Activated effector memory CD4-positive, alpha-beta T cell treated with Interleukin-2 at 50 U/mL for 16 hours (primary cell): ENCODE measurements around the gene KLK7.

ENCODE experiments used
- DNase-seq: peaks from one replicate; pipeline ENCODE4 v3.0.0-alpha.2; 2020

Gene KLK7

DNA sequence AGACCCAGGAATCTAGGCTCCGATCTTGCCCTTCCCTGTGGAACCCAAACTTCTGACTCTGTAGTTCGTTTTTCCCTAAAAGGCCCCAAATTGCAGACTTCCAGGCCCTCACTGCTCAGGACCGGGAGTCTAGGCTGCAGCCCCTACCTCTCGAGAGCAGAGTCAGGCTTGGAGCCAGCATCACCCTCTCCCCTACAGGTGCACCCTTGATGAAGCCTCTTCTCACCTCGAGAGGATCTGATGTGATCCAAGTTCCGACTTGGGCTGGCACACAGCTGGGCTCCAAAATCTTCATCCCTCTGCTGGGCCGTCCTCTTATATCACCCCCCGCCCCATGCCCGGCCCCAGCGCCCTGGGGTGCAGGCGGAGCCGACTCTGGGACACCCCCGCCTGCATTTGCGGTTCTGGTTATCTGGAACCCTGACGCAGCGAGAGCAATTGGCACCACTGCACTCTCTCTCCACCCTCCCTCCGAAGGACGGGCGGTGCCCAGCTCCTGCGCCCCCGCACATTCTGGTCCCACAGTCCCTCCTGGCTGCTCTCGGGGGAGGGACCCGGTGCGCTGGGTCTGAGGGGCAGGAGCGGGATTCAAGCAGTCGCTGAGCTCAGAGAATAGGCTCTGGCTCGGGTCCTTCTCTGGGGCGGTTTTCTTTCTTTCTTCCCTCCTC is at the start of gene KLK7:
Gene KLK7, minus strand, starts transcription at position 293 of the 668 bp plus-strand sequence. CDS start 1,518 bp downstream, outside the sequence.
- DNase-seq = no peak

DNA sequence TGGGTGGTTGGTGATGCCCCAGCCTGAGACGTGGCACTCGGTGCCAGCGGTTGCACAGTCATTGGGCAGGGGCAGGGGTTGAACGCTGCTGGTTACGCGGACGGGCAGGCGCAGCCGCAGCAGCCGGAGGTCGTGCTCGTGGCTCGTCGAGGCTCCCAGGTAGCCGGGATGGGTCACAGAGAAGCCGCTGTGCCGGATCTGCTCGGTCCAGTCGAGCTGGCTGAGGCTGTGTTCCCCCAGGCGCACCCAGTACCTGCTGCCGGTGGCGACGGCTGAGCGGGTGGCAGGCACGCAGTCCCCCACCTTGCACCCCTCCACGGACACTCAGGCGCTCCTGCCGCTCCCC is 48.1 kb upstream of the KLK7 start:
- no peak for DNase-seq

GRCh38 chr19:51031220-51031879 is 47.6 kb upstream of the KLK7 start:
- no peak for DNase-seq

DNA sequence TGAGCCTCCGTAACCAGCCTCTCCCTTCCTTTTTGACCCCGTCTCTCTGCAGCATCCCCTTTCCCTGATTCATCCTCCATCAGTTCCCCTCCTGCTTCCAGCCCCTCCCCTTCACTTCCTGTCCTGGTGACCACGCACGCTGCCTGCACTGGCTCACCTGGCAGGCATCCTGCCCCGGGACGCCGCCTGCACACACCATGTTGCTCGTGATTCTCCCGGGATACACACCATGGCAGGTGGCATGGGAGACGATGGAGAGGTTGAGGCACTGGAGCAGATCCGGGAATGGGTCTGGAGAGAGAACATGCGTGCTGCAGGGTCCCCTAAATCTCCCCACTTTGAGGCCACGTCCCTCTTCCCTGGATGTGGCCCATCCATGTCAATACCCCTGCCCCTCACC is 46.9 kb upstream of the KLK7 start:
- DNase-seq = no peak

- DNase-seq = no peak
Measured at GRCh38 chr19:51029718-51030117, 46.0 kb upstream of the KLK7 start.

- no peak for DNase-seq
Measured at GRCh38 chr19:51027873-51028272, 44.2 kb upstream of the KLK7 start.

DNA sequence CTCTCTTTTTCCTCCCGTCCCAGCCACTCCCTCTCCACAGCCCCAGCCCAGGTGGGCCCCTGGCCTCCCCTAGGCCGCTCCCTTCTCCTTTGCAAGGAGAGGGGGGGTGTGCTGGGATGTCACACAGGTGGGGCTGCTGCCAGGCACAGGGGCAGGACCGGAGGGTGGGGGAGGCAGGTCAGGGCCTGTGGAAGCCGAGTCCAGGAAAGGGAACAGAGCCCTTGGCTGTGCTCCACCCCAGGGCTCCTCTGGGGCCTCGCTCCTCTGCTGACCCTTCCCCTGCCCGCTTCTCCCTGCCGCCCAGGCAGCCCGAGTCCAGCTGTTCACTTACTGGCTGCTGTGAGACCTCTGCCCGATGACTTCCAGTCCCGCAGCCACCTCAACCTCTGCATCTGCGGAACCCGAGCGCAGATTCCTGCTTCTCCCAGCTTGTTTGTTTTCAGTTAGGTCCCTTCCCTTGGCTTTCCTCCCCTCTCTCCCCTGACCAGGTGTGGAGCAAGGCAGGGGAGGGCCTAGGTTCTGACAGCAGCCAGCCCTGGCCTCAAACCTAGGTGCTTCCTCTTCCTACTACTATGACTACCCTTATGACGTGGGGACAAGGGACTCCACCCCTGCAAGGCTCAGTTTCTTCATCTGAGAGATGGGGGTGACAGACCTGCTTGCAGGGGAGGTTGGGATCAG is 43.5 kb upstream of the KLK7 start:
- no peak for DNase-seq

- DNase-seq = no peak
Measured at GRCh38 chr19:51026554-51026831, 42.8 kb upstream of the KLK7 start, which contains the start of gene KLK11. TSS of gene KLK11 (minus strand) at chr19:51026616. CDS start at chr19:51025631, 985 bp downstream.

DNA sequence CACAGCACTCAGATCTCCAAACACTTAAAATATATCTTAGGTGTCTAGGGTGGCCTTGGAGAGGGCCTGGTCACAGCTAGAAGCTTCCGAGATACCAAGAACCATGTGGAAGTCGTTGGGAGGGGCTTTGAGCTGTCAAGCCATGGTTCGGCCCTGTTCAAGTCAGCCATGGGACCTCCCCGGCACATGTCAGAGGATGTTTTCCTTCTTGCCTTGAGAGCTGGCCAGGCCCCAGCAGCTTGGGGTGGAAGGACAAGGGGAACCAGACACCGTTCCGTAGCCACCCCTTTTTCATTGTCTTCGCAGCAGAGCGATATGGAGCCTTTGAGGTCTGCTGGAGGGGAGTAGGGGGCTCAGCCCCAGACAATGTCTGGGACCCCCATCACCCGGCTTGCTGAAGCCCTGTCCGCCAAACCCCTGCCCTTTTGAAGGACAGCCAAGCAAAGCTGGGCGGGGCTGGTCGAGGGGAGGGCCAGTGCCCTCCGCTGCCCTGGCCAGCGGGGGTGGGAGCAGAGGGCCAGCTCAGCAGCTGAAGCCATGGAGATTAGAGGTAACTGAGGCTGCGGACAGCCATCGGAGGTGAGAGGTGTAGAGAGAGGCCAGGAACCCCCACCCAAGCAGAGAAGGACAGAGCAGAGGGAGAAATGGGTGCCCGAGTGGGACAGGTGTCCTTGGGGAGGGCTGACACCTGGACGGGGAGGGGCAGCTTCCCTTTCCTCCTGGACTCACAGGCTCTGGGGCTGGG is 42.3 kb upstream of the KLK7 start:
- no peak for DNase-seq

GRCh38 chr19:51025401-51025800 is 41.7 kb upstream of the KLK7 start:
- no peak for DNase-seq

GRCh38 chr19:51024924-51025323 is 41.2 kb upstream of the KLK7 start:
- no peak for DNase-seq

DNA sequence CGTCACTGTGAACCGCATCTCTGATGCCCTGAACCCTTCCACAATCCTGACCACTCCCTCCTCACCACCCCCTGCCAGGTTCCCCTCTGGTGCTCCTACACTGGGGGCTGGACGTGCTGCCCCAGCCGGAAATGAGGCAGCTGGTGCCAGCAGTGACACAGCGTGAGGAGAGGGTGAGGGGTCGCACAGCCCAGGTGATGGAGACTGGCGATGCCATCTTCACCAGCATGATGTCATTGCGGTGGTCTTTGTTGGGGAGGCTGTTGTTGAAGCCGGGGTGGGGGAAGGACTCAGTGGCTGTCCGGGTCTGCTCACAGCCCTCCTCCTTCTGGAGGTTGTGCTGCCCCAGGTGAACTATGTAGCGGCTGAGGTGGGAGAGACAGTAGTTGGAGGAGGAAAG is 40.2 kb upstream of the KLK7 start:
- no peak for DNase-seq

GRCh38 chr19:51022526-51022925 is 38.8 kb upstream of the KLK7 start:
- no peak for DNase-seq

DNA sequence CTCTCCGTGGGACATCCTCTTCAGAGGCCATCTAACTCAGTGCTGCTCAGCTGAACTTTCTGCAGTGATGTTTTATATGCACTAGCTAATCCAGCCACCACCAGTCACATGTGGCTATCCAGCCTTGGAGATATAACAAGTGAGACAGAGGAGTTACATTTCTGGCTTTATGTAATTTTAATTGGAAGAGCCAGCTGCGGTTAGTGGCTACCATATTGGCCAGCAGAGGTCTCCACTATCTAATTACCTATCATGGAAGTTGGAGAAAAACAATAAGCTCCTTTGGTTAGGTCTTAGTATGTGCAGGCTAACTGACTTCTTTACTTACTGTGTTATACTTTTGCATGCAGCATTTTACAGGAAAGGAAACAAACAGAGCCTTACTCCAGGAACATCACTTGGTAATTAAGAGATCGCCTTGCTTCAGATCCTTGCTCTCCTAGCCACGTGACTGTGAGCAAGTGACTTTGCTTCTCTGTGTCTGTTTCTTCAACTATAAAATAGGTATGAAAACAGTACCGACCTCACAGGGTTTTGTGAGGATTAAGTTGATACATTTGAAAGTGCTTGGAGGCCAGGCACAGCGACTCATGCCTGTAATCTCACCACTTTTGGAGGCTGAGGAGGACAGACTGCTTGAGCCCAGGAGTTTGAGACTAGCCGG is 37.4 kb upstream of the KLK7 start:
- no peak for DNase-seq

- DNase-seq = no peak
Measured at GRCh38 chr19:51019544-51019925, 35.8 kb upstream of the KLK7 start, which contains the start of gene KLK10. TSS of gene KLK10 (minus strand) at chr19:51019709. CDS start at chr19:51019130, 579 bp downstream.

DNA sequence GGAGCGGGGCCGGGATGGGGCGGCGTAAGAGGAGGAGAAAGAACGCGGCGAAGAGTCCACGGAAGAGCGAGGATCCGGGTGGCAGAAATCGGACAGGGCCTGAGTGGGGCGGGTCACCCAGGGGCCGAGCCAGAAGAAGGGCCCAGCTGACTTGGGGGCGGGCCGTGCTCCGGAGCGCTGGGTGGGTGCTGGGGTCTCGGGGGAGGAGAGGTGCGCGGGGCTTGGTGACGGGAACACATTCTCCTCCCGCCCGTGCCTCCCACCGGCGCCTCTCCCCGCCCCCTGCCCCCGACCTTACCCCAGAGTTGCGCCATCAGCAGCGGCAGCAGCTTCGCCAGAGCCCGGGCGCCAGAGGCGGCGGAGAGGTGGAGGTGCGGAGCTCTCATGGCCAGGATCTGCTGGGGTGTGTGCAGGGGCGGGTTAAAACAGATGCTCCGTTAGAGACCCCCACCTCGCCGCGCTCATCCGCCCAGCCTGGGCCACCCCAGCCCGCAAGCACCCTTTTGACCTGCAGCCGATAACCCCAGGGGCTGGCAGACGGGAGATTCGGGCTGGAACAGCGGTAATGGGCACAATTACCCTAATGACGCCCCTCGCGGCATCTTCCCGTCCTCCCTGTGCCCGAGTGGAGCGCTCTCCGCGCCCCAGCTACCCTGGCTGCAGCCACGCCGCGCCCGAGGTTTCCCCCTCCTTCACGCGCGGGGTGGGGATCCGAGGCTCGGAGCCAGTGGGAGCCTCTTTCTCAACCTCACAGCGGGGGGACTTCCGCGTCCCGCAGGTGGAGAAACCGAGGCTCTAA is 35.2 kb upstream of the KLK7 start:
- DNase-seq = no peak

DNA sequence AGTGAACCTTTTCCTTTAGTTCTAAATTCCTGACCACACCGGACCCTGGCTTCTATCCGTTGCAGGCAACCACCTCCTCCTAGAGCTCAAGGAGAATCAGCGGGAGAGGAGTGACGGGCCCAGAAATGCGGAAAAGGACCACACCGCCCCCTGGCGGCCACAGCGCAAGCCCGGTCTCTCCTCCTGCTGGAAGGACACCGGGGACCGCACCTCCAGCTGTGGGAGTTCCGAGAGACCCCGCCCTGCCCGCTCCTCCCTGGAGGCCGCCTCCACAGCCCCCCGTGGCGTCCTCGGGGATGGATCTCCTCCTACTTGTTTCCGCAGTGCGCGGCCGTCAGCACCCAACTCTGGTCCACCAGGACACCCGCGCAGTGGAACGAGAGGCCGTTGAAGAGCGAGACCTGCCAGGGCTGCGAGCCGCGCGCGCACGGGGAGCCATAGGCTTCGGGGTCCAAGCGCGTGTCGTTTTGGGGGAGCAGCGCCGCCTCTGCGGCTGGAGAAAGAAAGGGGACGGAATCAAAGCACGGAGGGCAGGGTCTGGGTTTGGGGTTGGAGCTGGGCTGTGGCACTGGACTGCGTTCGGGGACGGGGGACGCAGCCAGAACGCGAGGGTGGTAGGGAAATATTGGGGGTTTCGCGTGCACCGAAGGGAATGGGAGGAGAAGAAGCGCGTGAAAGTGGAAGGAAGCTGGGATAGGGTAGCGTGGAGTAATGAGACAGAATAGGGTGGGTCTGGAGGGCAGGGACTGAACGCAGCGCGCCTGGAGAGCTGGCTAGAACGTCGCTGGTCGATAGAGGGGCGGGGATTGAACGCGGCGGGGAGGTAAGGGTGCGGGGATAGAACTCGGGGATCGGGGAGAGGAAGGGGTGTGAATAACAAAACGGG is 33.3 kb upstream of the KLK7 start:
- DNase-seq = no peak

DNA sequence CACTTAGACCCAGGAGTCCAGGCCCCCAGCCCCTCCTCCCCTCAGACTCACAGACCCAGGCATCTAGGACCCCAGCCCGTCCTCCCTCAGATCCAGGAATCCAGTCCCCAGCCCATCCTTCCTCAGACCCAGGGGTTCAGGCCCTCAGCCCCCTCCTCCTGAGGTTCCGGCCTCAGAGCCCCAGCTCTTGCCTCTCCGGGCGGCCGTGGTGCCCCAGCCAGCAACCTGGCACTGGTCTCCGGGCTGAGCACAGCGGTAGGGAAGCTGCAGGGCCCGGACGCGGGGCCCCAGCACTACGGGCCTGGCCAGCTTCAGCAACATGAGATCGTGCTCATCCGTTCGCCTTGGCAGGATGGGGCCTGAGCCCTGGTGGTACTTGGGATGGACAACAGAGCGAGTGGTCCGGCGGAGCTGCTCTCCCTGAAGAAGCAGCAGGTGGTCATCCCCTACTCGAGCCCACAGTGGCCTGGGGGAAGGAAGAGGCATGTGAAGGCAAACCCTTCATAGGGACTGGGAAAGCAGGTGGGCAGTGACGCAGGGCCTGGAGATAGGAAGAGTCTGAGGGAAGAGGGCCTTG is 32.1 kb upstream of the KLK7 start:
- DNase-seq = no peak

DNA sequence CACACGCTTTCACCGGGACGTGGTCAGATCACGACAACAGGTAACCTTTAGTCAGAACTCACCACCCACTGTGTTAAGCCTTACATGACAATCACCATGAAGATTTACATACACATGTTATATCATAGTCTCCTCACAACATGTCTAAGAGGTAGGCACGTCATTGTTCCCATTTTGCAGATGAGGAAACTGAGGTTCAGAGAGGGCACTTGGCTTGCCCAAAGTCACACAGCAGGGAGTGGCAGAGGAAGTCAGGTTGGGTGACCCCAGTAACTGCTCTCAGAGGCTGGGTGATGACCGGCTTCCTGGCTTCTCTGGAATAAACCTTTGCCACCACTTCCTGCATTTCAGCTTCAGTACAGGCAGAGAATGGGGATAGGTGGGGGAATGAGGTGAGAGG is 30.5 kb upstream of the KLK7 start:
- no peak for DNase-seq

DNA sequence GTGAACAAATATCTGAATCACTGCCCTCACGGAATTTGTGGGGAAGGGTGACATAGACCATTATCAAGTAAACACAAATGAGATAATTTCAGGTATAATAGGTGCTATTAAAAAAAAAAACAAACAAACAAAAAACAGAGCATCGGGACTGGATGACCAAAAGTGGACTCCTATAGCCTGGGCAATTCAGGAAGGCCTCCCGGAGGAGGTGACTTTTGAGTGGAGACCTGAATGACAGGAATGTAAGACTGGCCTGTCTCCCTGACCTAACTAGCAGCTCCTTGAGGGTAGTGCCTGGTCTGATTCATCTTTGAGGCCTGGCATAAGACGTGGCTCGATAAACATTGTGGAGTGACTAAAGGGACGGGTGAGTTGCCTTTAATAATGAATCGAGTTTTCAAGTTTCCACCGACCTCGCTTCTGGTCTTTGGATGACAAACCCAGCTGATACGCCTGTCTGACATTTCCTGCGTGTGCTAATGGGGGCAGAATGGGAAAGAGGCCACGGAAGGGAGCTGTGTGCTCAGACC is 29.0 kb upstream of the KLK7 start:
- DNase-seq = no peak
